Right lobe of liver (tissue), 4 donors: Measurements from ENCODE around the gene DPYD.

ENCODE experiments used
- CTCF ChIP-seq, 4 donors: fragments of 200-600 bp in 3 of 4; fragments of 450-650 bp in 1 of 4; IDR thresholded peaks; one replicate each; pipeline versions ENCODE4 v1.5.1 to v1.8.0; 2016 to 2022; ENCODE audit warnings: antibody characterized with exemption in 4 of 4, mild to moderate bottlenecking in 2 of 4
- POLR2A ChIP-seq: fragments of 450-650 bp; IDR thresholded peaks from one replicate; pipeline ENCODE4 v1.6.1; 2017; ENCODE audit warnings: antibody characterized with exemption, mild to moderate bottlenecking
- donor health status: DM: no; HTN: no; CAD: no.
- donor health status: DM: no; HTN: no; CAD: no.
- donor health status: DM: no; HTN: yes; CAD: no.

GRCh38 chr1:97500760-97501159, 420.1 kb downstream of the DPYD start:
- TF ChIP-seq CTCF (IDR thresholded peaks at IDR 0.05) (no peak), POLR2A (no peak)
